Subcutaneous abdominal adipose tissue (tissue), 5 donors: ENCODE data around the gene NALCN.

Experiments used
- H3K27ac ChIP-seq: one replicate; pipeline ENCODE4 v1.7.0; 2013; ENCODE audit warnings: low read depth, mild to moderate bottlenecking, inconsistent platforms, low read length, moderate library complexity
- H3K27me3 ChIP-seq, 5 donors: one replicate each; pipeline ENCODE4 v1.7.0; 2013; ENCODE audit warnings: low read length in 5 of 5, inconsistent platforms in 1 of 5; ENCODE audit not compliant: control insufficient read depth in 5 of 5, insufficient read depth in 4 of 5
- H3K36me3 ChIP-seq, 5 donors: one replicate each; pipeline ENCODE4 v1.7.0; 2013; ENCODE audit warnings: low read length in 5 of 5; ENCODE audit not compliant: control insufficient read depth in 5 of 5, insufficient read depth in 5 of 5
- H3K4me1 ChIP-seq, 5 donors: one replicate each; pipeline ENCODE4 v1.7.0; 2013; ENCODE audit warnings: low read length in 5 of 5, mild to moderate bottlenecking in 3 of 5, moderate library complexity in 1 of 5; ENCODE audit not compliant: control insufficient read depth in 5 of 5, insufficient read depth in 5 of 5
- H3K4me3 ChIP-seq, 5 donors: one replicate each; pipeline ENCODE4 v1.7.0; 2013; ENCODE audit warnings: low read length in 5 of 5, low read depth in 1 of 5
- H3K9ac ChIP-seq, 5 donors: one replicate each; pipeline ENCODE4 v1.7.0; 2013; ENCODE audit warnings: low read length in 5 of 5, mild to moderate bottlenecking in 4 of 5, moderate library complexity in 3 of 5
- H3K9me3 ChIP-seq, 5 donors: one replicate each; pipeline ENCODE4 v1.7.0; 2013; ENCODE audit warnings: low read length in 5 of 5; ENCODE audit not compliant: control insufficient read depth in 5 of 5
- donor health status: healthy.
- donor health status: healthy.
- donor health status: healthy.
- donor health status: healthy.
- donor health status: healthy.

NALCN gene

GRCh38 chr13:101300531-101300930 lies 115.8 kb downstream of the NALCN start:
- no peak overlapping the region for H3K27ac ChIP-seq
- no peak overlapping the region for H3K9ac ChIP-seq
- peaks cover 0 to 1% (median 0%) of the 10 kb centered on the region in 5 donors for H3K9me3 ChIP-seq
- no peak overlapping the region for H3K4me3 ChIP-seq
- H3K4me1 ChIP-seq: no peaks in the 10 kb centered on the region
- no peaks in the 10 kb centered on the region for H3K36me3 ChIP-seq
- H3K27me3 ChIP-seq: no peaks in the 10 kb centered on the region

- Histone ChIP-seq H3K4me1 (no peaks in the 10 kb centered on the region), H3K9ac (no peak overlapping the region), H3K4me3 (no peak overlapping the region), H3K9me3 (peaks cover 0 to 8% (median 3%) of the 10 kb centered on the region in 5 donors), H3K36me3 (no peaks in the 10 kb centered on the region), H3K27ac (no peak overlapping the region), H3K27me3 (no peaks in the 10 kb centered on the region)
These were observed 117.8 kb downstream of the NALCN start for GRCh38 chr13:101298517-101298916.

- Histone ChIP-seq H3K36me3 (no peaks in the 10 kb centered on the region), H3K27ac (no peak overlapping the region), H3K4me1 (no peaks in the 10 kb centered on the region), H3K9me3 (peaks cover 0 to 8% (median 3%) of the 10 kb centered on the region in 5 donors), H3K27me3 (no peaks in the 10 kb centered on the region), H3K4me3 (no peak overlapping the region), H3K9ac (no peak overlapping the region)
These were observed 118.5 kb downstream of the NALCN start for GRCh38 chr13:101297794-101298193.

- Histone ChIP-seq H3K4me1 (no peaks in the 10 kb centered on the region), H3K36me3 (no peaks in the 10 kb centered on the region)
These were observed 123.6 kb downstream of the NALCN start for GRCh38 chr13:101292711-101293110.

GRCh38 chr13:101291646-101292515 lies 124.4 kb downstream of the NALCN start:
- no peak overlapping the region for H3K27ac ChIP-seq
- no peak overlapping the region for H3K4me3 ChIP-seq
- no peaks in the 10 kb centered on the region for H3K27me3 ChIP-seq
- H3K4me1 ChIP-seq: no peaks in the 10 kb centered on the region
- H3K9ac ChIP-seq: no peak overlapping the region
- H3K36me3 ChIP-seq: no peaks in the 10 kb centered on the region
- H3K9me3 ChIP-seq: peaks cover 0 to 8% (median 3%) of the 10 kb centered on the region in 5 donors

More at GRCh38 chr13:101292711-101293110, 123.6 kb downstream of the NALCN start:
- Histone ChIP-seq H3K9ac (no peak overlapping the region), H3K4me3 (no peak overlapping the region), H3K27ac (no peak overlapping the region), H3K9me3 (peaks cover 0 to 8% (median 3%) of the 10 kb centered on the region in 5 donors), H3K27me3 (no peaks in the 10 kb centered on the region)

- Histone ChIP-seq H3K4me3 (no peak overlapping the region), H3K4me1 (no peaks in the 10 kb centered on the region), H3K27ac (no peak overlapping the region), H3K9me3 (peaks cover 0 to 8% (median 3%) of the 10 kb centered on the region in 5 donors), H3K9ac (no peak overlapping the region), H3K36me3 (no peaks in the 10 kb centered on the region), H3K27me3 (no peaks in the 10 kb centered on the region)
These were observed 125.1 kb downstream of the NALCN start for GRCh38 chr13:101291206-101291605.

GRCh38 chr13:101289764-101290163 lies 126.5 kb downstream of the NALCN start:
- H3K9me3 ChIP-seq: peaks cover 0 to 3% (median 0%) of the 10 kb centered on the region in 5 donors
- H3K9ac ChIP-seq: no peak overlapping the region
- H3K4me1 ChIP-seq: no peaks in the 10 kb centered on the region
- no peaks in the 10 kb centered on the region for H3K27me3 ChIP-seq
- H3K4me3 ChIP-seq: no peak overlapping the region
- no peak overlapping the region for H3K27ac ChIP-seq
- H3K36me3 ChIP-seq: no peaks in the 10 kb centered on the region

- no peaks in the 10 kb centered on the region for H3K9me3 ChIP-seq
- H3K9ac ChIP-seq: no peak overlapping the region
- no peak overlapping the region for H3K4me3 ChIP-seq
- H3K4me1 ChIP-seq: no peaks in the 10 kb centered on the region
- no peak overlapping the region for H3K27ac ChIP-seq
- H3K36me3 ChIP-seq: no peaks in the 10 kb centered on the region
- H3K27me3 ChIP-seq: no peaks in the 10 kb centered on the region
These were observed 132.5 kb downstream of the NALCN start for GRCh38 chr13:101283782-101284181.

- Histone ChIP-seq H3K4me1 (no peaks in the 10 kb centered on the region), H3K27me3 (no peaks in the 10 kb centered on the region), H3K4me3 (no peak overlapping the region), H3K27ac (no peak overlapping the region), H3K36me3 (no peaks in the 10 kb centered on the region), H3K9ac (no peak overlapping the region), H3K9me3 (peaks cover 0 to 5% (median 0%) of the 10 kb centered on the region in 5 donors)
These were observed 143.4 kb downstream of the NALCN start for GRCh38 chr13:101272886-101273285.

- Histone ChIP-seq H3K27ac (no peak overlapping the region), H3K4me1 (no peaks in the 10 kb centered on the region), H3K27me3 (no peaks in the 10 kb centered on the region), H3K4me3 (no peak overlapping the region), H3K36me3 (no peaks in the 10 kb centered on the region), H3K9me3 (peaks cover 0 to 5% (median 0%) of the 10 kb centered on the region in 5 donors), H3K9ac (no peak overlapping the region)
These were observed 144.5 kb downstream of the NALCN start for GRCh38 chr13:101271681-101272245.
